Activated CD4-positive, alpha-beta T cell treated with anti-CD3 and anti-CD28 coated beads for 36 hours (primary cell): Measurements from ENCODE around the gene SBDS. TPM values are rescaled to one million over a fixed set of nuclear protein-coding genes. Genes with fewer than 3 reads are reported as not detected.
"Not testable (repeated sequence)": the region's sequence is repeated elsewhere in the genome, so short reads cannot be mapped to it uniquely, and the experiment has no call there.

ENCODE experiments used
- ATAC-seq: fragments of 200-7000 bp; cut with Tn5 transposase; one replicate; pipeline ENCODE4 v1.10.0; 2021; ENCODE audit warnings: mild to moderate bottlenecking, moderate library complexity
- CTCF ChIA-PET: fragments of 350-600 bp; sonication (Branson Sonifier 250); formaldehyde crosslinking; loops from one replicate; lab custom pipeline; 2021; ENCODE audit warnings: antibody characterized with exemption; lab: Charles Lee
- POLR2A ChIA-PET: fragments of 350-600 bp; sonication (Branson Sonifier 250); formaldehyde crosslinking; loops from one replicate; lab custom pipeline; 2021; ENCODE audit warnings: antibody characterized with exemption, inconsistent platforms; lab: Charles Lee
- DNase-seq: peaks from one replicate; pipeline ENCODE4 v3.0.0-alpha.2; 2020
- H3K27ac Mint-ChIP-seq: one replicate; pipeline ENCODE4 v1.8.0; 2021; ENCODE audit warnings: mixed read lengths
- H3K27me3 Mint-ChIP-seq: one replicate; pipeline ENCODE4 v1.8.0; 2021; ENCODE audit warnings: mixed read lengths
- H3K36me3 Mint-ChIP-seq: one replicate; pipeline ENCODE4 v1.8.0; 2021; ENCODE audit warnings: low read depth, mixed read lengths
- H3K4me1 Mint-ChIP-seq: one replicate; pipeline ENCODE4 v1.8.0; 2021; ENCODE audit warnings: mixed read lengths
- H3K4me3 Mint-ChIP-seq: one replicate; pipeline ENCODE4 v1.8.0; 2021; ENCODE audit warnings: mild to moderate bottlenecking, moderate library complexity, mixed read lengths
- H3K9me3 Mint-ChIP-seq: one replicate; pipeline ENCODE4 v1.8.0; 2021; ENCODE audit warnings: low read depth, mixed read lengths
- intact Hi-C, 2 experiments: fragments of 100-400 bp; cut with DNase I in 1 of 2; cut with micrococcal nuclease in 1 of 2; formaldehyde crosslinking; loops; one replicate each; pipeline versions ENCODE4 v1.14.2 to v1.15.1; 2022 to 2024; cut with DNase I, micrococcal nuclease
- total RNA-seq, 2 experiments: library from RNA; stranded (reverse); gene quantifications; one replicate each; pipeline ENCODE4 v1.2.3, GENCODE V29; 2021

The SBDS gene
- total RNA-seq, 2 experiments from 2014 or later, result 53.8 to 66.0 TPM

GRCh38 chr7:66994691-66995049 lies 716 bp downstream of the SBDS start:
- H3K27me3 Mint-ChIP-seq, POLR2A ChIA-PET, H3K9me3 Mint-ChIP-seq: not testable (repeated sequence)
- DNase-seq (peak; percentile 72), ATAC-seq (peak; percentile 52)
- Mint-ChIP-seq H3K4me1 (peaks cover 30% of the 10 kb centered on the region), H3K4me3 (peak overlapping the region; percentile 97), H3K36me3 (peaks cover 28% of the 10 kb centered on the region), H3K27ac (peak overlapping the region; percentile 100)
- intact Hi-C loops, result loop anchor here (1.0 to 10.0 kb wide), 6 partner anchors 73 to 1620 kb away; partner anchors contain the start of genes ASL (in 1 of the 2), GUSB (in 1 of the 2), TMEM248 (in 1 of the 2) and ZNF92 (in 1 of the 2)
- CTCF ChIA-PET, result interaction anchor here (0.6 to 1.2 kb wide), 3 partner anchors 17 to 52 kb away, joined by 3 to 4 read pairs (median 3); no protein-coding TSS in a partner anchor

- Mint-ChIP-seq H3K27ac (peak overlapping the region; percentile 100), H3K4me1 (peaks cover 30% of the 10 kb centered on the region), H3K36me3 (peaks cover 28% of the 10 kb centered on the region), H3K4me3 (peak overlapping the region; percentile 97)
- DNase-seq, POLR2A ChIA-PET, H3K27me3 Mint-ChIP-seq, ATAC-seq, H3K9me3 Mint-ChIP-seq: not testable (repeated sequence)
- CTCF ChIA-PET, result interaction anchor here (1.0 kb wide), 1 partner anchor 17 kb away, joined by 3 read pairs; no protein-coding TSS in a partner anchor
- intact Hi-C loops, result loop anchor here in 1 of 2 experiments (10.0 kb wide), 2 partner anchors 439 to 1619 kb away; partner anchors contain the start of gene ZNF92
Measured at GRCh38 chr7:66994051-66994450, 1.3 kb downstream of the SBDS start.

- H3K4me3 Mint-ChIP-seq, intact Hi-C loops, POLR2A ChIA-PET, H3K27ac Mint-ChIP-seq, ATAC-seq, H3K9me3 Mint-ChIP-seq, CTCF ChIA-PET, DNase-seq, H3K27me3 Mint-ChIP-seq: not testable (repeated sequence)
- Mint-ChIP-seq H3K4me1 (peaks cover 19% of the 10 kb centered on the region), H3K36me3 (peaks cover 36% of the 10 kb centered on the region)
Measured at GRCh38 chr7:66989552-66989951, 5.8 kb downstream of the SBDS start.

- H3K4me3 Mint-ChIP-seq, H3K9me3 Mint-ChIP-seq, intact Hi-C loops, H3K27me3 Mint-ChIP-seq, H3K4me1 Mint-ChIP-seq, ATAC-seq, CTCF ChIA-PET, DNase-seq, POLR2A ChIA-PET, H3K27ac Mint-ChIP-seq, H3K36me3 Mint-ChIP-seq: not testable (repeated sequence)
Measured at GRCh38 chr7:66980336-66980735, 15.1 kb downstream of the SBDS start.

- H3K36me3 Mint-ChIP-seq, H3K27ac Mint-ChIP-seq, intact Hi-C loops, DNase-seq, H3K4me3 Mint-ChIP-seq, H3K27me3 Mint-ChIP-seq, H3K4me1 Mint-ChIP-seq, H3K9me3 Mint-ChIP-seq, ATAC-seq: not testable (repeated sequence)
- CTCF ChIA-PET, result interaction anchor here (0.7 kb wide), 1 partner anchor 35 kb away, joined by 3 read pairs; no protein-coding TSS in a partner anchor
- POLR2A ChIA-PET, result interaction anchor here (0.5 kb wide), 1 partner anchor 8 kb away, joined by 4 read pairs; no protein-coding TSS in a partner anchor
Measured at GRCh38 chr7:66979013-66979412, 16.4 kb downstream of the SBDS start.

- H3K4me1 Mint-ChIP-seq, result not testable (repeated sequence)
Measured at GRCh38 chr7:66978312-66978711, 17.1 kb downstream of the SBDS start.

GRCh38 chr7:66974986-66975590 lies 20.3 kb downstream of the SBDS start:
- no peaks in the 10 kb centered on the region for H3K4me1 Mint-ChIP-seq
- POLR2A ChIA-PET, result no interaction called here

More at GRCh38 chr7:66978312-66978711, 17.1 kb downstream of the SBDS start:
- intact Hi-C loops, DNase-seq, CTCF ChIA-PET, H3K36me3 Mint-ChIP-seq, H3K9me3 Mint-ChIP-seq, H3K27me3 Mint-ChIP-seq, H3K27ac Mint-ChIP-seq, ATAC-seq, POLR2A ChIA-PET, H3K4me3 Mint-ChIP-seq: not testable (repeated sequence)

GRCh38 chr7:66970310-66970709 lies 25.1 kb downstream of the SBDS start:
- no peak for ATAC-seq
- no peak overlapping the region for H3K27ac Mint-ChIP-seq
- no peak overlapping the region for H3K4me3 Mint-ChIP-seq
- DNase-seq, result no peak
- CTCF ChIA-PET, result no interaction called here
- H3K9me3 Mint-ChIP-seq, result no peaks in the 10 kb centered on the region
- H3K27me3 Mint-ChIP-seq, result no peaks in the 10 kb centered on the region
- POLR2A ChIA-PET, result interaction anchor here (0.5 kb wide), 1 partner anchor 54 kb away, joined by 3 read pairs; no protein-coding TSS in a partner anchor
- intact Hi-C loops, result no loop called here
- no peaks in the 10 kb centered on the region for H3K4me1 Mint-ChIP-seq
- no peaks in the 10 kb centered on the region for H3K36me3 Mint-ChIP-seq

More at GRCh38 chr7:66974986-66975590, 20.3 kb downstream of the SBDS start:
- H3K27ac Mint-ChIP-seq, result no peak overlapping the region
- H3K4me3 Mint-ChIP-seq, result no peak overlapping the region
- intact Hi-C loops, result no loop called here
- H3K9me3 Mint-ChIP-seq, result peaks cover 4% of the 10 kb centered on the region
- H3K36me3 Mint-ChIP-seq, result peaks cover 3% of the 10 kb centered on the region
- CTCF ChIA-PET, result no interaction called here
- ATAC-seq, result peak; percentile 63
- no peak for DNase-seq
- no peaks in the 10 kb centered on the region for H3K27me3 Mint-ChIP-seq

GRCh38 chr7:66969001-66969400 lies 26.4 kb downstream of the SBDS start:
- intact Hi-C loops, H3K4me1 Mint-ChIP-seq, H3K27ac Mint-ChIP-seq, H3K4me3 Mint-ChIP-seq, H3K36me3 Mint-ChIP-seq, H3K27me3 Mint-ChIP-seq, ATAC-seq, DNase-seq, CTCF ChIA-PET, POLR2A ChIA-PET, H3K9me3 Mint-ChIP-seq: not testable (repeated sequence)

GRCh38 chr7:66967029-66967428 lies 28.4 kb downstream of the SBDS start:
- ATAC-seq (no peak), DNase-seq (no peak)
- no peaks in the 10 kb centered on the region for H3K27me3 Mint-ChIP-seq
- no peak overlapping the region for H3K27ac Mint-ChIP-seq
- H3K36me3 Mint-ChIP-seq, result no peaks in the 10 kb centered on the region
- H3K9me3 Mint-ChIP-seq, result no peaks in the 10 kb centered on the region
- POLR2A ChIA-PET, result no interaction called here
- H3K4me3 Mint-ChIP-seq, result no peak overlapping the region
- intact Hi-C loops, result no loop called here
- H3K4me1 Mint-ChIP-seq, result no peaks in the 10 kb centered on the region
- CTCF ChIA-PET, result no interaction called here

GRCh38 chr7:66964411-66964810 lies 31.0 kb downstream of the SBDS start:
- POLR2A ChIA-PET, result interaction anchor here (0.6 kb wide), 1 partner anchor 910 kb away, joined by 13 read pairs; no protein-coding TSS in a partner anchor
- no peak overlapping the region for H3K27ac Mint-ChIP-seq
- intact Hi-C loops, result no loop called here
- H3K4me1 Mint-ChIP-seq, result no peaks in the 10 kb centered on the region
- DNase-seq (no peak), ATAC-seq (no peak)
- no peaks in the 10 kb centered on the region for H3K27me3 Mint-ChIP-seq
- no peaks in the 10 kb centered on the region for H3K9me3 Mint-ChIP-seq
- H3K36me3 Mint-ChIP-seq, result peaks cover 8% of the 10 kb centered on the region
- H3K4me3 Mint-ChIP-seq, result no peak overlapping the region
- CTCF ChIA-PET, result no interaction called here

- CTCF ChIA-PET, result no interaction called here
- Mint-ChIP-seq H3K36me3 (peaks cover 27% of the 10 kb centered on the region), H3K27ac (no peak overlapping the region), H3K4me3 (no peak overlapping the region), H3K4me1 (peaks cover 2% of the 10 kb centered on the region), H3K27me3 (no peaks in the 10 kb centered on the region), H3K9me3 (no peaks in the 10 kb centered on the region)
- DNase-seq, result no peak
- POLR2A ChIA-PET, result no interaction called here
- no peak for ATAC-seq
- intact Hi-C loops, result no loop called here
Measured at GRCh38 chr7:66961096-66961495, 34.3 kb downstream of the SBDS start.
